Measurements from ENCODE around the gene IL22RA1. TPM values are rescaled to one million over a fixed set of nuclear protein-coding genes. Genes with fewer than 3 reads are reported as not detected.

The IL22RA1 gene
- total RNA-seq, 1 donor from 2014 or later: not detected

- peak overlapping the region; percentile 74 for H3K27ac Mint-ChIP-seq (ENCODE audit: unreplicated experiment)
- peaks cover 4% of the 10 kb centered on the region for H3K27me3 Mint-ChIP-seq (ENCODE audit: unreplicated experiment)
- peaks cover 13% of the 10 kb centered on the region for H3K4me1 Mint-ChIP-seq (ENCODE audit: unreplicated experiment)
- no peaks in the 10 kb centered on the region for H3K36me3 Mint-ChIP-seq (ENCODE audit: low read depth, unreplicated experiment)
- H3K4me3 Mint-ChIP-seq (ENCODE audit: unreplicated experiment): peak overlapping the region; percentile 84
- peak; percentile 97 for DNase-seq (ENCODE audit: low spot score)
- TF ChIP-seq CTCF (IDR thresholded peaks at IDR 0.05; ENCODE audit: unreplicated experiment): peak; percentile 86
- no peaks in the 10 kb centered on the region for H3K9me3 Mint-ChIP-seq (ENCODE audit: unreplicated experiment)
These were observed 7.6 kb upstream of the IL22RA1 start for GRCh38 chr1:24150234-24151174.

GRCh38 chr1:24149866-24150233 is 6.9 kb upstream of the IL22RA1 start:
- Mint-ChIP-seq H3K36me3 (ENCODE audit: low read depth, unreplicated experiment) (no peaks in the 10 kb centered on the region), H3K4me3 (ENCODE audit: unreplicated experiment) (no peak overlapping the region), H3K4me1 (ENCODE audit: unreplicated experiment) (peaks cover 13% of the 10 kb centered on the region), H3K27ac (ENCODE audit: unreplicated experiment) (no peak overlapping the region), H3K9me3 (ENCODE audit: unreplicated experiment) (no peaks in the 10 kb centered on the region), H3K27me3 (ENCODE audit: unreplicated experiment) (peaks cover 4% of the 10 kb centered on the region)
- no peak for DNase-seq (ENCODE audit: low spot score)
- TF ChIP-seq CTCF (IDR thresholded peaks at IDR 0.05; ENCODE audit: unreplicated experiment): no peak

DNA sequence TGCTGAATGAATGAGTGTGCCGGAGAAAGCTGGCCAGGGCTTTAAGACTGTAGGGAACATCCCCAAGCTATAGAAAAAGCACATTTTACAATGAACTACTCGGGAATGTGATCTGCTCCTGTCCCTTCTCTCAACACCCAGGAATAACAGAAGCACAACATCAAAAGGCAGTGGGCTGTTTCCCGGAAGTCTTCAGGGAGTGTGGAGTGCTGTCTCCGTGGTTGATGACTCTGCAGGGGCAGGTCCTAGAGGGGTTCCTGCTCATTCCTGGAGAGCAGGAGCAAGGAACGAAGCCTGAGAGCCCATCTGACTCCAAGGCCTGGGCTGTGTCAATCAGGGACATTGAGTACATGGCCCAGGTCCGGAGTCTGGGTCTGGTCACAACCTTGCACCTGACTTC is 4.9 kb upstream of the IL22RA1 start:
- Mint-ChIP-seq H3K4me3 (ENCODE audit: unreplicated experiment) (no peak overlapping the region), H3K36me3 (ENCODE audit: low read depth, unreplicated experiment) (no peaks in the 10 kb centered on the region), H3K27me3 (ENCODE audit: unreplicated experiment) (peaks cover 4% of the 10 kb centered on the region), H3K9me3 (ENCODE audit: unreplicated experiment) (no peaks in the 10 kb centered on the region), H3K4me1 (ENCODE audit: unreplicated experiment) (peaks cover 26% of the 10 kb centered on the region), H3K27ac (ENCODE audit: unreplicated experiment) (no peak overlapping the region)
- DNase-seq (ENCODE audit: low spot score): no peak
- TF ChIP-seq CTCF (IDR thresholded peaks at IDR 0.05; ENCODE audit: unreplicated experiment): no peak

DNA sequence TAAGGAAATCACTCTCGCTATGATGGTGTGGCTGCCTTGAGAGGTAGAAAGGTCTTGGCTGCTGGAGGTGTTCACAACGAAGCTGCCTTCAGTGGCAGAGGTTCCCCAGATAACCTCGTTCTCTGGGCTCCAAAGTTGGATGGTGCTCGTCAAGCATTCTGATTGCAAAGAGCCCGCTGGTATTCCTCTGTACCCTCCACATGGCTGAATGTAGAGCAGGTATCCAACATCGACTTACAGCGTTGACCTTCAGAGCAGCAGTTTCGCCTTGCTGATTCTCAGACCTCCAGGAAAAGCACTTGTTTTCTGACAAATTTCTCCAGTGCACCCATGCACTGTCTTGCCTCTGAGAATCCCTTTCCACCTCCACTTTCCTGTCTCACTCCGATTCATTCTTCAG is 4.3 kb upstream of the IL22RA1 start:
- H3K36me3 Mint-ChIP-seq (ENCODE audit: low read depth, unreplicated experiment): no peaks in the 10 kb centered on the region
- H3K4me1 Mint-ChIP-seq (ENCODE audit: unreplicated experiment): peaks cover 26% of the 10 kb centered on the region
- no peaks in the 10 kb centered on the region for H3K9me3 Mint-ChIP-seq (ENCODE audit: unreplicated experiment)

More for the DNA sequence above, 4.3 kb upstream of the IL22RA1 start:
- TF ChIP-seq CTCF (IDR thresholded peaks at IDR 0.05; ENCODE audit: unreplicated experiment): no peak
- Mint-ChIP-seq H3K27me3 (ENCODE audit: unreplicated experiment) (peaks cover 4% of the 10 kb centered on the region), H3K4me3 (ENCODE audit: unreplicated experiment) (no peak overlapping the region), H3K27ac (ENCODE audit: unreplicated experiment) (no peak overlapping the region)
- no peak for DNase-seq (ENCODE audit: low spot score)
